ENCODE measurements around the gene DSG2.

DNA sequence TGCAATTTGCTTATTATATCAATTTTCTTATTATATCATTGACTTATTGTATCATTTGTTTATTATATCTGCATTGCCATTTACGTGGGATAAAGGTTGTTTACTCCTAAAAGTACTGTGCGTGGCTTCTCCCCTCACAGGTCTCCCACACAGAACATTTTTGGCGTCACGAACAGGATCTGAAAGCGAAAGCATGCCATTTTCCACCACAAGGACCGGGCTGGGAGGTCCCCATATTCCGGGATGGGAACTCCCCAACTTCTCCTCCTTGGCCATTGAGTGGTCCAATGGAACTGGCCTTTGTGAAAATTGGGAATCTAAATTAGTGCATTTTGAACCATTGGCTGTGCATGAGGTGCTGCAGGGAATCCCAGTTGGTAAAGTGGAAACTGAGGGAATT lies 4.8 kb upstream of the DSG2 start:
- TF ChIP-seq GATA3 (IDR thresholded peaks at IDR 0.05; ENCODE audit: low read depth, low read length) (no peak), GATA2 (IDR thresholded peaks at IDR 0.05; ENCODE audit: low read depth, low read length) (no peak)
